HPDE6-E6E7 (cell line): ENCODE data around the gene CENPM.

Source experiments
- DNase-seq: peaks from one replicate; pipeline ENCODE4 v3.0.0; 2011; ENCODE audit warnings: missing footprints; ENCODE audit errors: extremely low spot score

Gene CENPM

GRCh38 chr22:41946629-41947423 lies at the start of gene CENPM:
TSS of gene CENPM (minus strand) at chr22:41947152. CDS start at chr22:41947076, 76 bp downstream.
- DNase-seq: peak; percentile 83

GRCh38 chr22:41995211-41995610 lies 48.3 kb upstream of the CENPM start:
- DNase-seq: no peak

- no peak for DNase-seq
These were observed 45.5 kb upstream of the CENPM start for GRCh38 chr22:41992496-41992895.

- no peak for DNase-seq
These were observed 44.2 kb upstream of the CENPM start for GRCh38 chr22:41991111-41991510.

GRCh38 chr22:41989246-41989645 lies 42.3 kb upstream of the CENPM start:
- no peak for DNase-seq

- DNase-seq: no peak
These were observed 40.3 kb upstream of the CENPM start for GRCh38 chr22:41987276-41987675.

- DNase-seq: no peak
These were observed 36.8 kb upstream of the CENPM start for GRCh38 chr22:41983513-41984405.

- no peak for DNase-seq
These were observed 35.9 kb upstream of the CENPM start for GRCh38 chr22:41982865-41983264.

- no peak for DNase-seq
These were observed 32.7 kb upstream of the CENPM start for GRCh38 chr22:41979423-41980250.

- DNase-seq: no peak
These were observed 31.8 kb upstream of the CENPM start for GRCh38 chr22:41978732-41979131.

GRCh38 chr22:41976961-41977566 lies 30.1 kb upstream of the CENPM start:
- DNase-seq: no peak

GRCh38 chr22:41976070-41976901 lies 29.3 kb upstream of the CENPM start:
- DNase-seq: no peak

GRCh38 chr22:41975299-41976069 lies 28.5 kb upstream of the CENPM start:
- no peak for DNase-seq

- no peak for DNase-seq
These were observed 27.8 kb upstream of the CENPM start for GRCh38 chr22:41974691-41975290.

- no peak for DNase-seq
These were observed 24.5 kb upstream of the CENPM start for GRCh38 chr22:41971431-41971830.

GRCh38 chr22:41970601-41971000 lies 23.6 kb upstream of the CENPM start:
- no peak for DNase-seq

- no peak for DNase-seq
These were observed 22.2 kb upstream of the CENPM start, which contains the start of gene SEPTIN3 for GRCh38 chr22:41969110-41969646. TSS of gene SEPTIN3 (plus strand) at chr22:41969443. CDS start at chr22:41971493, 2,050 bp downstream.

GRCh38 chr22:41968601-41969000 lies 21.6 kb upstream of the CENPM start:
- DNase-seq: no peak
